RCC 7860 (cell line): ENCODE results near the gene SORD.
"Not testable (repeated sequence)": the region's sequence is repeated elsewhere in the genome, so short reads cannot be mapped to it uniquely, and the experiment has no call there.

Source experiments
- DNase-seq: peaks from one replicate; pipeline ENCODE4 v3.0.0-alpha.2; 2015; ENCODE audit warnings: low spot score
- FAIRE-seq: peaks from 2 replicates; lab custom pipeline; 2012; peaks lifted over from hg19 to GRCh38; lab: Jason Lieb, UNC

The SORD gene

GRCh38 chr15:45022871-45023658 is at the start of gene SORD:
TSS of gene SORD (plus strand) at chr15:45023195. CDS start at chr15:45023284, 89 bp downstream.
- FAIRE-seq = no peak
- peak; percentile 60 for DNase-seq

GRCh38 chr15:44976183-44976582 is 46.8 kb upstream of the SORD start:
- not testable (repeated sequence) for FAIRE-seq, DNase-seq

GRCh38 chr15:44977781-44978180 is 45.2 kb upstream of the SORD start:
- DNase-seq, FAIRE-seq: not testable (repeated sequence)

- FAIRE-seq, DNase-seq: not testable (repeated sequence)
These were observed 43.2 kb upstream of the SORD start for GRCh38 chr15:44979617-44980339.

GRCh38 chr15:44984144-44984543 is 38.9 kb upstream of the SORD start:
- DNase-seq, FAIRE-seq: not testable (repeated sequence)

GRCh38 chr15:44986346-44987055 is 36.5 kb upstream of the SORD start:
- not testable (repeated sequence) for FAIRE-seq, DNase-seq

GRCh38 chr15:44987711-44988110 is 35.3 kb upstream of the SORD start:
- not testable (repeated sequence) for DNase-seq, FAIRE-seq

GRCh38 chr15:44988184-44988869 is 34.7 kb upstream of the SORD start:
- DNase-seq, FAIRE-seq: not testable (repeated sequence)

- not testable (repeated sequence) for FAIRE-seq
These were observed 34.1 kb upstream of the SORD start for GRCh38 chr15:44988870-44989219.

GRCh38 chr15:44997632-44998031 is 25.4 kb upstream of the SORD start:
- FAIRE-seq, DNase-seq: not testable (repeated sequence)

More at GRCh38 chr15:44988870-44989219, 34.1 kb upstream of the SORD start:
- DNase-seq = not testable (repeated sequence)

GRCh38 chr15:44999105-44999504 is 23.9 kb upstream of the SORD start:
- FAIRE-seq = no peak
- DNase-seq = no peak

GRCh38 chr15:45001180-45001579 is 21.8 kb upstream of the SORD start:
- DNase-seq, FAIRE-seq: not testable (repeated sequence)

GRCh38 chr15:45003731-45004410 is 19.1 kb upstream of the SORD start:
- not testable (repeated sequence) for FAIRE-seq, DNase-seq

- not testable (repeated sequence) for FAIRE-seq, DNase-seq
These were observed 18.3 kb upstream of the SORD start for GRCh38 chr15:45004590-45005175.

- DNase-seq (no peak), FAIRE-seq (no peak)
These were observed 13.9 kb upstream of the SORD start for GRCh38 chr15:45009046-45009445.

- FAIRE-seq, DNase-seq: not testable (repeated sequence)
These were observed 7.9 kb upstream of the SORD start for GRCh38 chr15:45015114-45015513.

GRCh38 chr15:45020222-45020900 is 2.6 kb upstream of the SORD start:
- not testable (repeated sequence) for DNase-seq, FAIRE-seq

- not testable (repeated sequence) for FAIRE-seq, DNase-seq
These were observed 2.1 kb upstream of the SORD start for GRCh38 chr15:45020901-45021259.

- DNase-seq = no peak
- no peak for FAIRE-seq
These were observed 1.6 kb upstream of the SORD start for GRCh38 chr15:45021348-45021747.
